Keratinocyte (primary cell): ENCODE measurements around the gene LYL1. TPM values are rescaled to one million over a fixed set of nuclear protein-coding genes. Genes with fewer than 3 reads are reported as not detected.

Experiments
- DNase-seq: peaks from one replicate; pipeline ENCODE4 v3.0.0-alpha.2; 2011; ENCODE audit warnings: low read depth, missing footprints, low spot score
- FAIRE-seq: peaks from 2 replicates; lab custom pipeline; 2011; peaks lifted over from hg19 to GRCh38; lab: Jason Lieb, UNC
- H2AFZ ChIP-seq: 2 replicates; pipeline ENCODE4 v1.6.0; 2012; ENCODE audit warnings: low read length, control low read depth, inconsistent platforms; ENCODE audit not compliant: control insufficient read depth
- H3K27ac ChIP-seq: 2 replicates; pipeline ENCODE4 v1.5.1; 2011; ENCODE audit warnings: low read length; ENCODE audit not compliant: control insufficient read depth, insufficient read depth
- H3K27me3 ChIP-seq: 3 replicates; pipeline ENCODE4 v1.6.0; 2011; ENCODE audit warnings: low read length; ENCODE audit not compliant: control insufficient read depth, insufficient read depth; ENCODE audit errors: extremely low read depth
- H3K36me3 ChIP-seq, 2 experiments: 2 replicates in 1 of 2; 3 replicates in 1 of 2; pipeline ENCODE4 v1.5.1; 2011; ENCODE audit warnings: low read length in 2 of 2, mild to moderate bottlenecking in 1 of 2; ENCODE audit not compliant: control insufficient read depth in 2 of 2, insufficient read depth in 2 of 2; ENCODE audit errors: extremely low read depth in 1 of 2
- H3K4me1 ChIP-seq: 3 replicates; pipeline ENCODE4 v1.5.1; 2011; ENCODE audit warnings: low read length; ENCODE audit not compliant: control insufficient read depth, insufficient read depth; ENCODE audit errors: extremely low read depth
- H3K4me2 ChIP-seq: 3 replicates; pipeline ENCODE4 v1.6.0; 2011; ENCODE audit warnings: low read depth, low read length; ENCODE audit not compliant: control insufficient read depth, insufficient read depth; ENCODE audit errors: extremely low read depth
- H3K4me3 ChIP-seq, 3 experiments: fragments of 200-600 bp in 1 of 3; sonication (generic) in 1 of 3; 2 replicates in 2 of 3; 3 replicates in 1 of 3; pipeline ENCODE4 v1.5.1; 2011 to 2016; ENCODE audit warnings: low read length in 3 of 3, mild to moderate bottlenecking in 3 of 3, control low read depth in 2 of 3, inconsistent platforms in 1 of 3, low read depth in 1 of 3, mixed read lengths in 1 of 3, mixed run types in 1 of 3, moderate library complexity in 1 of 3; ENCODE audit not compliant: control insufficient read depth in 2 of 3, insufficient read depth in 2 of 3; ENCODE audit errors: extremely low read depth in 1 of 3
- H3K79me2 ChIP-seq: 2 replicates; pipeline ENCODE4 v1.6.0; 2012; ENCODE audit warnings: low read length; ENCODE audit not compliant: control insufficient read depth, insufficient read depth
- H3K9ac ChIP-seq: 3 replicates; pipeline ENCODE4 v1.6.0; 2011; ENCODE audit warnings: low read length; ENCODE audit not compliant: control insufficient read depth, insufficient read depth; ENCODE audit errors: extremely low read depth
- H3K9me1 ChIP-seq: 3 replicates; pipeline ENCODE4 v1.6.0; 2011; ENCODE audit warnings: low read length; ENCODE audit not compliant: control insufficient read depth, insufficient read depth; ENCODE audit errors: extremely low read depth
- H3K9me3 ChIP-seq: 2 replicates; pipeline ENCODE4 v1.5.1; 2012; ENCODE audit warnings: low read depth, low read length; ENCODE audit not compliant: control insufficient read depth
- H4K20me1 ChIP-seq: 3 replicates; pipeline ENCODE4 v1.6.0; 2011; ENCODE audit warnings: low read length; ENCODE audit not compliant: control insufficient read depth, insufficient read depth; ENCODE audit errors: extremely low read depth
- CTCF ChIP-seq, 3 experiments: IDR thresholded peaks in 1 of 3; conservative IDR thresholded peaks in 1 of 3; optimal IDR thresholded peaks in 1 of 3; 2 replicates in 2 of 3; 3 replicates in 1 of 3; pipeline versions ENCODE3 to v1.5.1; 2011; ENCODE audit warnings: low read length in 3 of 3, mild to moderate bottlenecking in 3 of 3, moderate library complexity in 2 of 3, control low read depth in 1 of 3, inconsistent platforms in 1 of 3; ENCODE audit not compliant: insufficient read depth in 2 of 3; ENCODE audit errors: extremely low read depth in 1 of 3
- EZH2 ChIP-seq: IDR thresholded peaks from one replicate; pipeline ENCODE4 v1.6.1; 2012; ENCODE audit warnings: inconsistent platforms, mild to moderate bottlenecking, low read length, moderate library complexity
- dilution Hi-C: fragments of 300-500 bp; cut with MboI; formaldehyde crosslinking; loops from one replicate; pipeline ENCODE4 v1.7.0; 2020; ENCODE audit warnings: low sequenced_read_pairs; ENCODE audit not compliant: extremely low pct_ligation_motif_present
- polyA plus RNA-seq, 5 experiments: library from polyadenylated mRNA; depleted of rRNA in 3 of 5; stranded (reverse) in 3 of 5; stranded (forward) in 1 of 5; unstranded in 1 of 5; fragments of >200 nt; gene quantifications; 1 replicate in 1 of 5; 2 replicates in 3 of 5; 3 replicates in 1 of 5; pipeline versions ENCODE4 v1.2.1 to v1.2.3, GENCODE V29; 2011 to 2012; ENCODE audit warnings: missing spikeins in 2 of 5, low read depth in 1 of 5, low replicate concordance in 1 of 5

Gene LYL1
- polyA plus RNA-seq, 1 donor (not counting 4 experiments of a cell fraction or from before 2014, with no cell fraction given), result 0.07 TPM

GRCh38 chr19:13118424-13119193 is 16.0 kb upstream of the LYL1 start:
- TF ChIP-seq CTCF (optimal IDR thresholded peaks at IDR 0.05 in 1 of 3, IDR thresholded peaks at IDR 0.05 in 1 of 3, conservative IDR thresholded peaks at IDR 0.05 in 1 of 3; ENCODE audit: extremely low read depth in 1 of 3, insufficient read depth in 2 of 3, low read length in 3 of 3), result no peak
- no peak for TF ChIP-seq EZH2
- Histone ChIP-seq H3K9me1 (no peaks in the 10 kb centered on the region), H3K27ac (peak overlapping the region; percentile 43), H2AFZ (no peak overlapping the region), H3K4me3 (peak overlapping the region; percentile 63 to 95 (median 91)), H3K4me2 (peak overlapping the region; percentile 90), H4K20me1 (peaks cover 20% of the 10 kb centered on the region), H3K9me3 (no peaks in the 10 kb centered on the region), H3K79me2 (peaks cover 69% of the 10 kb centered on the region), H3K9ac (peak overlapping the region; percentile 78), H3K27me3 (no peaks in the 10 kb centered on the region), H3K36me3 (peaks cover 16 to 30% of the 10 kb centered on the region in 2 experiments), H3K4me1 (peaks cover 32% of the 10 kb centered on the region)
- FAIRE-seq, result no peak
- dilution Hi-C loops, result no loop called here
- no peak for DNase-seq

- TF ChIP-seq EZH2 (no peak), CTCF (optimal IDR thresholded peaks at IDR 0.05 in 1 of 3, IDR thresholded peaks at IDR 0.05 in 1 of 3, conservative IDR thresholded peaks at IDR 0.05 in 1 of 3; ENCODE audit: extremely low read depth in 1 of 3, insufficient read depth in 2 of 3, low read length in 3 of 3) (no peak)
- Histone ChIP-seq H3K9me1 (no peaks in the 10 kb centered on the region), H3K9ac (peak within 1 kb of the TSS; percentile 91), H2AFZ (peak within 1 kb of the TSS; percentile 74), H3K27ac (peak within 1 kb of the TSS; percentile 84), H3K79me2 (peaks cover 62% of the 10 kb centered on the region), H4K20me1 (peaks cover 17% of the 10 kb centered on the region), H3K36me3 (peaks cover 19 to 25% of the 10 kb centered on the region in 2 experiments), H3K9me3 (no peaks in the 10 kb centered on the region), H3K4me1 (peaks cover 32% of the 10 kb centered on the region), H3K27me3 (no peaks in the 10 kb centered on the region), H3K4me2 (peak within 1 kb of the TSS; percentile 90), H3K4me3 (peak within 1 kb of the TSS; percentile 85 to 96 (median 95))
- DNase-seq (no peak), FAIRE-seq (no peak)
- dilution Hi-C loops, result no loop called here
Measured at GRCh38 chr19:13117772-13118423, 15.2 kb upstream of the LYL1 start, which contains the start of gene NACC1. NACC1 (plus strand) TSS chr19:13118264; CDS start chr19:13135208, 16,944 bp downstream.
